ENCODE measurements around the gene MBD6.

DNA sequence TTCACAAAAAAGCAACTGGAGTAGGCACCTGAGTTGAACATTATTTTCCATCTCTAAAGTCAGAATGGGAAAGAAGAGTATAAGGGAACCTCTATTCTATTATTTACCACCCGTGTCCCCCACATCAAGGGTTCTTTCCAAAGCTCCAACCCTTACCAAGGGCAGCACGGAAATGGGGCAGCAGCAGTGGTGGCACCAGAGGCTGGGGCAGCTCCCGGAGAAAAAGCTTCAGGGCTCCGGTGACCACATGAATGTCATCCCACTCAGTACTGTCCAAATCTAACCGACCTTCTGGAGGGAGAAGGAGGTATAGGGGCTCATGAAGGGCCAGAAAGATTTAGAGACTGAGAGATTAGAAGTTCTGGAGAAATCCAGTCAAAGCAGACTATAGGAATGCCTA lies 48.7 kb upstream of the MBD6 start:
- TF ChIP-seq, protein P1, sequence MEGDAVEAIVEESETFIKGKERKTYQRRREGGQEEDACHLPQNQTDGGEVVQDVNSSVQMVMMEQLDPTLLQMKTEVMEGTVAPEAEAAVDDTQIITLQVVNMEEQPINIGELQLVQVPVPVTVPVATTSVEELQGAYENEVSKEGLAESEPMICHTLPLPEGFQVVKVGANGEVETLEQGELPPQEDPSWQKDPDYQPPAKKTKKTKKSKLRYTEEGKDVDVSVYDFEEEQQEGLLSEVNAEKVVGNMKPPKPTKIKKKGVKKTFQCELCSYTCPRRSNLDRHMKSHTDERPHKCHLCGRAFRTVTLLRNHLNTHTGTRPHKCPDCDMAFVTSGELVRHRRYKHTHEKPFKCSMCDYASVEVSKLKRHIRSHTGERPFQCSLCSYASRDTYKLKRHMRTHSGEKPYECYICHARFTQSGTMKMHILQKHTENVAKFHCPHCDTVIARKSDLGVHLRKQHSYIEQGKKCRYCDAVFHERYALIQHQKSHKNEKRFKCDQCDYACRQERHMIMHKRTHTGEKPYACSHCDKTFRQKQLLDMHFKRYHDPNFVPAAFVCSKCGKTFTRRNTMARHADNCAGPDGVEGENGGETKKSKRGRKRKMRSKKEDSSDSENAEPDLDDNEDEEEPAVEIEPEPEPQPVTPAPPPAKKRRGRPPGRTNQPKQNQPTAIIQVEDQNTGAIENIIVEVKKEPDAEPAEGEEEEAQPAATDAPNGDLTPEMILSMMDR (IDR thresholded peaks at IDR 0.05): no peak
- no peak for TF ChIP-seq POLR2A (IDR thresholded peaks at IDR 0.05)

Measured in uterus (tissue), 2 donors.